ENCODE results near the gene SMIM35.

The SMIM35 gene

GRCh38 chr11:118056806-118057205 lies 30.0 kb downstream of the SMIM35 start:
- DNase-seq, result no peak

DNA sequence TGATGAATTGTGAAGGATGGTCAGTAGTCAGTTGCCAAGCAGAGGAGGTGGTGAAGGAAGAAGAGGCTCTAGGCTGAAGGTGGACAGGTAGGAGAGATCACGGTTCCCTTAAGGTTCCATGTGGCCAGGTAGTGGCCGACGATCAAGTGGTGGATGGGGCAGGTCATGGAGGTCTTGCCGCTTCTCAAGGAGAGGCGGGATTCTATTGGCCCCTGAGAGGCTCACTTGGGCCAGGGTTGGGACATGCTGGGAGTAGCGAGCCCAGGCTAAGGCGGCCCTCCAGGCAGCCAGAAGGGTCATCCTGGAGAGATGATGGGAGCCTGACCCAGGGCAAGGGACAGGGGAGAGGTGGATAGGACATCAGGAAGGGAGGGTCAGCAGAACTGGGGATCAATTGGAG lies 30.8 kb downstream of the SMIM35 start:
- no peak for DNase-seq

- no peak for DNase-seq
Measured at GRCh38 chr11:118054712-118055640, 31.8 kb downstream of the SMIM35 start.

- DNase-seq, result peak; percentile 21
Measured at GRCh38 chr11:118052581-118053206, 34.1 kb downstream of the SMIM35 start.

DNA sequence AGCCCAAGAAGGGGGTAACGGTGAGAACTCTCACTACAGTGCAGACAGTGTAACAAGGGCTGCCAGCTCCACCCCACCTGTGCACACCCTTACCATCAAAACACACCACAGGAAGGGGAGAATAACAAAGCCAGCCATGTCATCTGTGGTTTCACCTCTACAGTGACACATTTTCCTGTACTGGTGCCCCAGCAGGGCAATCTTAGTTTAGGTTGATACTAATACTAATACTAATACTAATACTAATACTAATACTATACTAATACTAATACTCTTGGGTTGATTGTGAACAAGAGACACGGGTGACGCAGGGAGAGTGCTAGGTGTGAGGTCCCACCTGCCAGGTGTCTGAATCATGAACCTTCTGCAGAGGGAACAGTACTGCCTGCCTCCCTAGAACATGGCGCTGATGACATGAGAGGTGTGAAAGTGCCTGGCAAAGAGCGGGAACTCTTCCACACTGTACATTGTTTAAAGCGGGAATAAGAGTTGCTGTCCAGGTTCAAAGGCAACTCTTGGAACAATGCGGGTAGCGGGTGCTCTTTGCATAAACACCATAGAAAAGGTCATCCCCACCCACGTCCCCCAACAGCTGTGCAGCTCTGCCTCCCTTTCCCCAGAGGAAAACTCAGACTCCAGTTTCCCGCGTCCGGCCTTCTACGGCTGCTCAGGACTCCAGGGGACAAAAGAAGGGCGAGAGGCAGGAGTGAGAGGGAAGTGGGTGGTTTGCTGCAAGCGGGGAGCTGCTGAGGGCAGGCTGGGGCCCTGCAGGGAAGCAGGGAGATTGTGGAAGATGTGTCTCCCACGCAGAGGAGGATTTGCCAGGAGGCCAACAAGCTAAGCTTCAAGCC lies 34.9 kb downstream of the SMIM35 start:
- peak; percentile 21 for DNase-seq

DNA sequence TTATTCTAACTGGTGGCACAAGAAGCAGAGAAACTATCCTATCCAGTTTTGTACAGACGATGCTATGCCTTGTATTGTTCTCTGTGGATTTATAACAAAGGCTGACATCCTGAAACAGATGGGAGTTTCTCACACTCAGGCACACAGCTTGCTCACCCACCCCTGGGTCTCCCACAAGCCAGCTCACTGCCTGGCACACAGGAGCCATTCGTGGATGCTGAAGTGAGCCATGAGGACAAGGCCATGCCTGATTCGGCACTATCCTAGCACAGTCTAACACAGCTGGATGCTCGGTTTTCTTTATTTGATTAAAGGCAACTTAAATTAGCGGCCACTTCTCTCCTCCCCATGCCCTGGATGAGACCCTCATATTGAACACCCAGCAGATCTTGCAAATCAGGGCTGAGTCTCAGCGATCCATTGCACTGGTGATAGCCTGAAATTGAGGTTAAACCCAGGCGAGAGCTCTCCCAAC lies 35.6 kb downstream of the SMIM35 start:
- DNase-seq, result no peak

DNA sequence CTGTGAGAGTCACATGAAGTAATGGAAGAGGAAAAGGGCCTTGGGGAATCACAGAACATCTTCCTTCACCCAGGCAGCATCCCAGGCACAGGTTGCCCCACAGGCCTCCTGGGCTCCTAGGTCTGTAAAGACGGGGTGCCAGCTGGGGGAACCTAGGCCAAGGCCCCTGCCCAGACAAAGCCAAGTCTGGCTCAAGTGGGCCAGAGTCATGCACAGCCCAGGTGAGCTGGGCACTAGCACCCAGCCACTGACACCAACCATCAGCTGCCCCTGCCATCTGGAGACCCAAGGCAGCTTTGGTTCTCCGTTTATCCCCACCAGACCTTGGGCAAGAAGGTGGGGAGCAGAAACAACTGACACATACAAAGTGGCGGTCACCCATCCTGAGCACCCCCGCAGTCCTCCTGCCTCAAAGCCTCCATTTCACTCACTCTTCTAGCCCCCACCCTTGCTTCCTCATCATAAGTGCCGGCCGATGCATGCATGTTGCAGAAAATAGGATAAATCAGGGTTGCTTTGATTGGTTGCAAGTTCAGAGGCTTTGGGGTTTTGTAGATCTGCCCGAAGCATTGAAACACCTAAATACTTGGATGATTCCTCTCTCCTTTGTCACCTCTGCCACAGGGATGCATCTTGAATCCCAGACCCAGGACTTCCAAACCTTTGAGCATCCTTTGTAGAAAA lies 36.4 kb downstream of the SMIM35 start:
- DNase-seq, result no peak

DNA sequence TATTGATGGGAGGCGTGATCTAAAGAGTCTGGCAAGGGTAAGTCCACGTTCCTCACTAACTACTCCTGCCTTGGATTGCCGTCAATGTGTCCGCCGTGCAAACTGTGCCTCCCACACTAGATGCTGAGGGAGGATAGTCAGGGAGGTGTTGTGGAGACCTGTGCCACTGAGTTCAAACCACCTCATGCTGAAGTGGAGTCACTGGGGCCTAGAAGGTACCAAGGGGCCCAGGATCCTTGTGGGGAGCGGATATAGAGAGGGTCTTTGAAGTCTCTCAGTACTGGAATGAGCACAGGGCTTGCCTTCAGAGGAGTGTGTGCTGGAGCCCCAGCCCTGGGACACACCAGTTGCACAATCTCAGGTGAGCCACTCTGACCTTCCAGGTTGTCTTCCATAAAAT lies 37.0 kb downstream of the SMIM35 start:
- DNase-seq, result no peak

GRCh38 chr11:118048472-118049370 lies 38.0 kb downstream of the SMIM35 start:
- no peak for DNase-seq

DNA sequence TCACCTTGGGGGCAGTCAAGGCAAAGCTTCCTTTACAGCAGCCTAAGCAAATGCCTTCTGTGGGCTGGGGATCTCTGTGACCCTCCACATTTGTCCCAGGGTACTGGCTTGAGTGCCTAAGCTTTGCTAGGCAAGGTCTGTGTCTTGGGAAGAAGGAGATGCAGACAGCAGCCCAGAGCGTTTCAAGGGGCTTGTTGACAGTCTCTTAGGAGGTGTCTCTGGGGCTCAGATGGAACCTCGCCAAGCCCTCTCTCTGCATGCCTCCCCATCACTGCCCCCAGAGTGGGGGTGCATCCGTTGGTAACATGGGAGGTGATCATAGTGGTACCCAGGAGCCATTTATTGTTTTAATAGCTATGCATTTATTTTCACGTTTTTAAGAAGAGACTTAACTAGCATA lies 39.0 kb downstream of the SMIM35 start:
- no peak for DNase-seq

- DNase-seq, result no peak
Measured at GRCh38 chr11:118046964-118047700, 39.6 kb downstream of the SMIM35 start.

DNA sequence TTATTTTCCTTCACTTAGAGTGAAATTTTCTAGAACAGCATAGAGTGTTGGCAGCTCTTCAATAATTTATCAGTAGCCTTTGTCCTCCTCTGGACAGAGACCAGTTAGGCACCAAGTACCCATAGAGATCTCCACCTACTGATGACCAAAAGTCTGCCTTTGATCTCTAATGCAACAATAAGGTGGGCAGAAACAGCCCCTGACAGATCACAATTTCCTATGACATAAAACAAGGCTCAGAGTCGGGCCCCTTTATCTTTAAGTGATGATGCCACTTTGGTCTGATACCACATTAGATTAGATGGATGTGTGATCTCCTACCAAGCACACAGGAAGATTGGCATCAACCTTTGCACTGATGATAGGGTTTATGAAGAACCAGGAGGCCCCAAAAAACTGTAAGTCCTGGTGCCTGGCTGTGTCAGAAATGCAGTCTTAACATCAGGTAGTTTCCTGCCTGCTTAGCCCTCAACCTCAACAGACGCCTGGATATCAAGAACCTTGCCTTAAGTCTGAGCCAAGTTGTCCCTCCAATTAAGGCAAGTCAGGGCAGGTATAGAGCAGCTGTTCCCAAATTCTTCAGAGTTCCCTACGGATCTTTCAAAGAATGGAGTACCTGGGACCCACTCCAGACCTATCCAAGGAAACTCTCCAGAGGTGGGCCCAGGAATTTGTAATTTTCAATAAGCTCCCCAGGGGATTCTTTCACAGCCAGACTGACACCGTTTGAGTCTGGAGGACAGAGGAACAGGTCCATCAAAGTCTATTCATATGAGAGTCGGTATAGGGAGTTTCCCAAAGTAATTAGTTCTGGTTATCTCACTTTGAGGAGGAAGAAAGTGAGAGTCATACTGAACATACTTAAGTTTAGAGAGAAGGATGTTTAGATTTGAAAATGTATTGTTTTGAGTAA lies 40.5 kb downstream of the SMIM35 start:
- DNase-seq, result peak; percentile 78

DNA sequence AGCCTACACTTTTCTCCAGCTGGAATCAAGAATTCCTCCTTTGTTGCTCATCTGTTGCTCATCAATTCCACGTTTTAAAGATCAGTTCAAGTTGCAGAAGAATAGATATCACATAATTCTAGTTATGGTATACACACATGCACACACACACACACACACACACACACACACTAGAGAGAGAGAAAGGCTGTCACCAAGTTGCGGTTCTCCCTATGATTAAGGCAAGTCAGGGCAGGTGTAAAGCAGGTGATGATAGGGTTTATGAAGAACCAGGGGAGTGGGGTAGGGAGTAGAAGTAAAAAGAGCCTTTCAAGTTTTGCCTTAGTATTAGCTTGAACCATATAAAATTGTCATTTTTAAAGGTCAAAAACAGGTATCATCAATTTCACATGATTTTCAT lies 41.6 kb downstream of the SMIM35 start:
- peak; percentile 77 for DNase-seq

DNA sequence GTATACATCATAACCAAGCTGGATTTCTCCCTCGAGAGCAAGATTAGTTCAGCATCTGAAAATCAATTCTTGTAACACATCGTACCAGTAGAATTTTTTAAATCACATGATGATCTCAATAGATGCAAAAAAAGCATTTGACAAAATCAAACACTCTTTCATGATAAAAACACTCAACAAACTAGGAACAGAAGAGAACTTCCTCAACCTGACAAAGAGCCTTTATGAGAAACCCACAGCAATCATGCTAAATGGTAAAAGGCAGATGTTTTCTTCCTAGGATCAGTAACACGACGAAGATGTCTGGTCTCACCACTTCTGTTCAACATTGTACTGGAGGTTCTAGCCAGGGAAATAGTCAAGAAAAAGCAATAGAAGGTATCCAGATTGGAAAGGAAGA lies 44.0 kb downstream of the SMIM35 start:
- no peak for DNase-seq

- no peak for DNase-seq
Measured at GRCh38 chr11:118042141-118042540, 44.6 kb downstream of the SMIM35 start.

DNA sequence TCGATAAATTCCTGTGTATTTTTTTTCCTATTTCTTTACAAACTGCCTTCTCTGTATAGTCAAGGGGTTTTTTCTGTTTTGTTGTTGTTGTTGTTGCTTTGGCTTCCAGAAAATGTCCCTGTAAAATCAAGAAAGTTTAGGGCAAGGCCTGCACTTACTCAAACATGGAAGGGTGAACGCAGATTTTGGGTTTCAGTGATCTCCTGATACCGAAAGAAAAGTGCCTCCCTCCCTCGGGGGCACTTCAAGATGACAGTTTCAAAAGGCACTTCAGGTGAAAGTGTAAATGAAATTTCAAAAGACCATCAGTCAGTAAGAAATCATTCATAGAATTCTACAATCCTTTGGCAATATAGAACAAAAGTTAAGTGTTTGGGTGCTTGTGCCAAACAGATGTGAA lies 53.3 kb downstream of the SMIM35 start:
- no peak for DNase-seq

DNA sequence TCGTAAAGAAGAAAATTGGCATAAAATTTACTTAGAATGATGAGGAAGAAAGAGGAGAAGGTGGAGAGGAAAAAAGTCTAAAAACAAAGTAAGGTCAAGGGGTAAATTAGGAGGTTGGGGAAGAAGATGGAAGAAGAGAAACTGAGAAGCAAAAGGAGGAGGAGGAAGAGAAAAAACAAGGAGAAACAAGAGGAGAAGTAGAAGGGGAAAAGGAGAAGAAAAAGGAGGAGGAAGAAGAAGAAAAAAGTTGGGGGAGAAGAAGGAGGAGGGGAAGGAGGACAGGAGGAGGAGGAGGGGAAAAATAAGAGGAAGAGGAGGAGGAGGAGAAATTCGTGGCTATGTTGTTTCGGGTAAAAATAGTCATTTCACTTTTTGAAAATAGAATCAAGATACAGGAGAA lies 58.1 kb downstream of the SMIM35 start:
- DNase-seq, result no peak

DNA sequence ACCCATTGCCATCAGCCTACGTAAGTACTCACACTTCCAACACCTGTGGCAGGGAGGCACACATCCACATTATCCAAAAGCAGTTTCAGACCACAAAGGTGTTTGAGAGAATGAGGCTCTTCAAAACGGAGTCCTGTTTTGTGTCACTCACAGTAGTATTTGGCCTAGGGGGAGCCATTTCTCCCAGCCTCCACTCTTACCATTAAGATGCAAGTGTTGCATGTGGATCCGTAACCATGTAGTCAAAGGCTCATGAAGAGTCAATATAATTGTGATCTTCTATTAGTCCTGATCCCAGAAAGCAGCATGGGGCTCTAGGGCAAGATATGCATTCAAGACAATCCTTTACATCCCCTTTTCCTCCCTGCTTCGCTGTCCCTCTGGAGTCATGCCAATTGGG lies 59.1 kb downstream of the SMIM35 start:
- no peak for DNase-seq

GRCh38 chr11:118021146-118021545 lies 65.6 kb downstream of the SMIM35 start:
- no peak for DNase-seq

DNA sequence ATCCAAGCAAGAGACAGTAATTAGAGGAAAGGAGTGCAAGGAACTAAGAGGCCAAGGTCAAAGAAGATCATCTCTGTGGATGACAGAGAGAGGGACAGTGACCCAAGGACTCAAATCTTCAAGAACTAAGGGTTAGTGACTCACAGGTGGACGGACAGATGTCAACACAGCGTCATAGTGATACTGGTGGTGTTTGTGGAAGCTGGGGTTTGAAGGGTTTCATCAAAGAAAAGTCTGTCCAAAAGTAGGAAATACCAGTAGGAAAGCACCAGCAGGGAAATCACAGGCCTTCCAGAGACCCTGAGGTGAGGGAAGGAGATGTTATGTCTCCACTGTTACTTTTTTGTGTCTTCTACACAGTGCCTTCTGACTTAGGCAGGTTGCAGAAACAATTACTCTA lies 68.4 kb downstream of the SMIM35 start:
- no peak for DNase-seq

Data from NCI-H69 (cell line).